Endothelial cell (in vitro differentiated cells): Measurements from ENCODE around the gene HSPA1L. TPM values are rescaled to one million over a fixed set of nuclear protein-coding genes. Genes with fewer than 3 reads are reported as not detected.

ENCODE experiments used
- DNase-seq: peaks from one replicate; pipeline ENCODE4 v3.0.0; 2021; ENCODE audit warnings: low spot score
- H3K27ac Mint-ChIP-seq: one replicate; pipeline ENCODE4 v1.8.0; 2021; ENCODE audit warnings: mixed read lengths, inconsistent platforms; ENCODE audit not compliant: unreplicated experiment
- H3K27me3 Mint-ChIP-seq: one replicate; pipeline ENCODE4 v1.8.0; 2021; ENCODE audit warnings: mild to moderate bottlenecking, moderate library complexity, mixed read lengths, inconsistent platforms; ENCODE audit not compliant: unreplicated experiment
- H3K36me3 Mint-ChIP-seq: one replicate; pipeline ENCODE4 v1.8.0; 2021; ENCODE audit warnings: mild to moderate bottlenecking, low read depth, mixed read lengths, inconsistent platforms; ENCODE audit not compliant: unreplicated experiment
- H3K4me1 Mint-ChIP-seq: one replicate; pipeline ENCODE4 v1.8.0; 2021; ENCODE audit warnings: mild to moderate bottlenecking, mixed read lengths, inconsistent platforms; ENCODE audit not compliant: unreplicated experiment
- H3K4me3 Mint-ChIP-seq: one replicate; pipeline ENCODE4 v1.8.0; 2021; ENCODE audit warnings: mild to moderate bottlenecking, mixed read lengths, inconsistent platforms; ENCODE audit not compliant: unreplicated experiment
- H3K9me3 Mint-ChIP-seq: one replicate; pipeline ENCODE4 v1.8.0; 2021; ENCODE audit warnings: mixed read lengths, inconsistent platforms; ENCODE audit not compliant: unreplicated experiment
- CTCF ChIP-seq: fragments of 200-600 bp; sonication (generic); IDR thresholded peaks from one replicate; pipeline ENCODE4 v1.5.0; 2021; ENCODE audit warnings: antibody characterized with exemption; ENCODE audit not compliant: unreplicated experiment
- total RNA-seq: library from RNA; stranded (reverse); fragmentation: NEBNext Ultra II Directional; extraction: Animal tissue kit (Norgen Biotek cat#: 25700); gene quantifications from one replicate; pipeline ENCODE4 v1.2.1, GENCODE V29; 2021; ENCODE audit not compliant: unreplicated experiment

The HSPA1L gene
- total RNA-seq, 1 donor from 2014 or later: 0.82 TPM

- no peak for DNase-seq
- peaks cover 5% of the 10 kb centered on the region for H3K27me3 Mint-ChIP-seq
- H3K36me3 Mint-ChIP-seq: peaks cover 3% of the 10 kb centered on the region
- H3K4me1 Mint-ChIP-seq: peaks cover 17% of the 10 kb centered on the region
- H3K9me3 Mint-ChIP-seq: no peaks in the 10 kb centered on the region
- H3K4me3 Mint-ChIP-seq: no peak overlapping the region
- TF ChIP-seq CTCF: no peak
- H3K27ac Mint-ChIP-seq: no peak overlapping the region
These were observed 44.2 kb downstream of the HSPA1L start for GRCh38 chr6:31770860-31771259.

GRCh38 chr6:31769684-31770371, 45.3 kb downstream of the HSPA1L start:
- Mint-ChIP-seq H3K36me3 (peaks cover 3% of the 10 kb centered on the region), H3K9me3 (no peaks in the 10 kb centered on the region), H3K4me3 (peak overlapping the region; percentile 21), H3K4me1 (peaks cover 17% of the 10 kb centered on the region), H3K27ac (peak overlapping the region; percentile 45), H3K27me3 (peaks cover 5% of the 10 kb centered on the region)
- peak; percentile 64 for DNase-seq
- peak; percentile 58 for TF ChIP-seq CTCF

- peaks cover 5% of the 10 kb centered on the region for H3K27me3 Mint-ChIP-seq
- no peak overlapping the region for H3K4me3 Mint-ChIP-seq
- TF ChIP-seq CTCF: no peak
- no peak for DNase-seq
- peak overlapping the region; percentile 87 for H3K27ac Mint-ChIP-seq
- H3K9me3 Mint-ChIP-seq: no peaks in the 10 kb centered on the region
- peaks cover 22% of the 10 kb centered on the region for H3K4me1 Mint-ChIP-seq
- H3K36me3 Mint-ChIP-seq: peaks cover 9% of the 10 kb centered on the region
These were observed 46.5 kb downstream of the HSPA1L start for GRCh38 chr6:31768363-31769257.

- H3K27me3 Mint-ChIP-seq: peaks cover 8% of the 10 kb centered on the region
- H3K27ac Mint-ChIP-seq: peak overlapping the region; percentile 44
- H3K9me3 Mint-ChIP-seq: no peaks in the 10 kb centered on the region
- H3K36me3 Mint-ChIP-seq: peaks cover 16% of the 10 kb centered on the region
- TF ChIP-seq CTCF: no peak
- H3K4me3 Mint-ChIP-seq: no peak overlapping the region
- DNase-seq: no peak
- peaks cover 28% of the 10 kb centered on the region for H3K4me1 Mint-ChIP-seq
These were observed 47.9 kb downstream of the HSPA1L start for GRCh38 chr6:31767096-31767645.
